Renal pelvis (tissue), 4 donors: ENCODE data around the gene PPFIBP1. TPM values are rescaled to one million over a fixed set of nuclear protein-coding genes. Genes with fewer than 3 reads are reported as not detected.
"Not testable (repeated sequence)": the region's sequence is repeated elsewhere in the genome, so short reads cannot be mapped to it uniquely, and the experiment has no call there.

ENCODE experiments used
- DNase-seq: peaks from one replicate; pipeline ENCODE4 v3.0.0-alpha.2; 2013
- polyA plus RNA-seq, 3 donors: library from polyadenylated mRNA; unstranded; fragments of 120-200 nt; gene quantifications; one replicate each; pipeline ENCODE4 v1.2.1, GENCODE V29; 2013; ENCODE audit not compliant: insufficient read length in 3 of 3

The PPFIBP1 gene
- polyA plus RNA-seq, 3 donors: 66.3 to 136 (median 112) TPM

GRCh38 chr12:27560126-27560525 lies 36.1 kb downstream of the PPFIBP1 start:
- no peak for DNase-seq

DNA sequence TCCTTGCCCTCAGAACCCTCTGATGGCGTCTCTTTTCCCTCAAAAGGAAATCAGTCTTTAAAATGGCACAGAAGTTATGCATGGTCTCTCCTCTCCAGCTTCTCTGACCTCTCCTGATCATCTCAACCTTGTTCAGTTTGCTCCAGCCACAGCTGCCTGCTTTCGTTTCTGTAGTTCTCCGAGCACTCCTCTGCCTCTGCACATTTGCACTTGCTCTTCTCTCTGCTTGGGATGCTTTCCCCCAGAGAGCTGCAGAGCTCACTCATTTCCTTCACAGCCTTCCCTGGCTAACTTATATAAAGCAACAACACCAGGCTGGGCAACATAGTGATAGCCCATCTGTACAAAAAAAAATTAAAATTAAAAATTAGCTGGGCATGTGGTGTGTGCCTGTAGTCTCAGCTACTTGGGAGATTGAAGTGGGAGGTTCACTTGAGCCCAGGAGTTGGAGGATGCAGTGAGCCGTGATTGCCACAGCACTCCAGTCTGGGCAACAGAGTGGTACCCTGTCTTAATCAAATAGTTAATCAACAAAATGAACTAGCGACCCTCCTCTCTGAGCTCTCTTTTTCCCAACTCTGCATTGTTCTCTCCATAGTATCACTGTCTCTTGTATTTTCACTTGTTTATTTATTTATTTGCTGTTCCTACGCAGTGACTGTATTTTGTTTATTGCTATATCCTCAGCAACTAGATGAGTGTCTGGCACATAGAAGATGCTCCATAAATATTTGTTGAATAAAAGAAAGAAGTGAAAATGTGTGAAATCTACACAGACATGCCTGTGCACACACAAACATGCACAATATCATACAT lies 37.7 kb downstream of the PPFIBP1 start:
- DNase-seq: no peak

DNA sequence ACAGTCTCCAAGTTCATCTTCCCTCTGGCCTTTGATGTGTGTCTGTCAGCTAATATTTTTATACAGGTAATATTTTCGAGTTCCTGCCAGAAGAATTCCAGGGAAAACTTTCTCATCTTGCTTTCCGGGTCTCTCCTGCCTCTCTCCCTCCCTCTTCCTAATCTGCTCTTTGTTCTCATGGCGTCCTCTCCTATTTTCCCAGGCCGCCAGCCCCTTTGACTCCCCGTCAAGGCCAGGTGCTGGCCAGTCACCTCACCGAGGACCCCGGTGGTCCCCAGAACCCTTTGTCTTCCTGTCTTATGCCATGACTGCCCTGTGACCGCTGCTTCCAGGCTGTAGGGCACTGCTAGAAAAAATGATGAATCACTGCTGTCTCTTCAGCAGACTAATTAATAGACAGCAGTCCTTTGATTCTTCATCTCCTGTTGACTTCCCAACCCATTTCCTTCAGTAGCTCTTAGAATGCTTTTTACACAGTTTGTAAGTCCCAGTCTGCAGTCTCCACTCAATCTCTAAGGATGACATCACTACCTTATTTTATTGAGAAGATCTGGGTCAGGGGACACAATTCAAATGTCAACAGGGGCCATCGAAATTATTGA lies 40.7 kb downstream of the PPFIBP1 start:
- no peak for DNase-seq

DNA sequence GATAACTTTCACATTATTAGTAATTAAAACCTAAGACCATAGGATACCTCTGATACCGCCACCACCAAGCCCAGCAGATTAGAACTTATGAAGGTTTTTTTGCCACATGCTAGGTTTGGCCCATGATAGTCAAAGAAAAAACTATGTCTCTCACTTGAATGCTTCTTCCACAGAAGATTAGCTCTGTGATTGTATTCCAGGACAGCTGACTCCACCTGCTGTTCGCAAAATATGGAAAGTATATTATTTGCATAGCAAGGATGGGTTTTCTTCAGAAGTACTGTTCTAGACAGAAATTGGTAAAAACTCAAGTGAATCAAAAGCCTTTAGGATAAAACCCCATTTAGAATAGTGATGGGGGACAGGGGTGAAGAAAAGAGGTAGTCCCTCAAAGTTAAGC lies 42.2 kb downstream of the PPFIBP1 start:
- no peak for DNase-seq

DNA sequence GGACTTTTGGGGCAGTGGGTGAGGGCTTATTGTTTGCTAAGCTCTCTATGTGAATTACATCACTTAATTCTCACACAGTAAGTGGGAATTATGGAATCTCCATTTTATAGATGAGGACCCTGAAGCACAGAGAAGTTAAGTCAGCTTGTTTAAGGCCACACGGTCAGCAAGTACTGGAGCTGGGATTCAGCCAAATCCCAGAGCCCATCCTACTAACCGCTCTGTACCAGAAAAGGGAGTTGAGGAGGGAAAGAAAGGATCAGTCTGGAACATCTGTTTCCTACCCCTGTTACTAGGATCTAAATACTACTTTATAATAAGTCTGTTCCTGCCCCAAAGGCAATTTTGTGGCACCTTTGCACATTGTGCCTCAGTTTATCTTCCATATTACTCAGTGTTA lies 42.6 kb downstream of the PPFIBP1 start:
- no peak for DNase-seq

DNA sequence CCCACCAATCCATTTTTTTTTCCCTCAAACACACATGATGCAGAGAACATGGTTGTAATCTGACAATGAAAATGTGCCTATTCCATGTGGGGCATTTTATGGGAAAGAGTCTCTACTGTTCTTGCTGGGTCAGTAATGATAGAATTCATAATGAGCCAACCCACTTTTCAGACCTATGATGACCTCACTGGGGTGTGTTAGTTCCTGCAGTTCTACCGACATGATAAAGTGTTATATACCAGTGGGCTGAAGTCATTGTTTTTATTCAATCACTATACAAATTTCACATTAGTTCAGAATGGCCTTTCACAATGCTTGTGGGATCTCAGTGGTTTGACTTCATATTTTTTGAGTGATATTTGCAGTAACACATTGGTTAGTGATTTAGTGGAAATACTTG lies 47.5 kb downstream of the PPFIBP1 start:
- no peak for DNase-seq

DNA sequence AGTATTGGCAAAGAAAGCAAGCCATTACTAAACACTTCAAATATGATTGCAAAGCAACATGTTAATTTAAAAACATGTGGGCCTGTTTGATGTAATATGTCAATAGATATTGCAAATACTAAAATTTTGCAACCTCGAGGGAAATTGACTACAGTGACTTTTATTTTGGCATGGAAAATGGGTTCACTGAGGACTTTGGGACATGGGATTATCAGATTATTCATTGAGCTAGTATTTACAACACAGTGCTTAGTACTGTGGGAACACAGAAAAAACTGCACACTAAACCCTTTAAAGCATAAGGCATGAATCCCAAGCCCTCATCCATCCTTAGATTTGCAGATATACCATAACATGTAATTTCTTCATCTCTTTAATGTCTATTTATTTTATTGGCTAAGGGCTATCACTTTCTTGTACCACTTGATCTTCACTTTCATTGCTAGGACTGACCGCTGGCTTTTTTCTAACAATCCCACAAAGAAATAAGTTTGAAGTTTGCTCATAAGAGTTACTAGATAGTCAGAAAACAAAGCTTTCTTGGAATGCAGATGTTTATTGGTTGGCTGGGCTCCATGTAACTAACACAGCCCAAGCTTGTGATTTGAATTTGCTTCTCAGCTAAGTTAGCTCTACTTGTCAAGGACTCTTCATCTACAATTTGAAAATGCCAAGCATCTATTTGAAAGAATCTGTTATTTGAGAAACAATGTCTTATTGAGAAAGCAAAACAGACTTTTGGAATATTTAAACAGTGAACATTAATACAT lies 48.7 kb downstream of the PPFIBP1 start:
- DNase-seq: no peak

DNA sequence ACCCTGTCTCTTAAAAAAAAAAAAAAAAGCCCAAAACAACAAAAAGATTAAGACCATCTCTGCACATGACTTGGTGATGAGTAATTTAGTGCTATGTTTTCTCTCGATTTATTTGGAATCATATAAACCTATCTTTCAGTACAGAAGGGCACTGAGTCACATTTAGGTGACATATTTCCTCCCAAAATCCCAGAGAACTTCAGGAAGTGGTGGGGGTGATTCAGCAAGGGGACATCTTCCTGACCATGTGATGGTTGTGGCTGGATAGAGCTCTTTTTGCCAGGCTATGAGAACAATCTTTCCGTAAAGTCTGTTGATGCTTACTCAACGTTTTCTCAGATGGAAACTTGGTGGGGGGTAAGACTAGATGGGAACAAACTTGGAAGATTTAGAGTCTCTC lies 50.0 kb downstream of the PPFIBP1 start:
- DNase-seq: no peak

DNA sequence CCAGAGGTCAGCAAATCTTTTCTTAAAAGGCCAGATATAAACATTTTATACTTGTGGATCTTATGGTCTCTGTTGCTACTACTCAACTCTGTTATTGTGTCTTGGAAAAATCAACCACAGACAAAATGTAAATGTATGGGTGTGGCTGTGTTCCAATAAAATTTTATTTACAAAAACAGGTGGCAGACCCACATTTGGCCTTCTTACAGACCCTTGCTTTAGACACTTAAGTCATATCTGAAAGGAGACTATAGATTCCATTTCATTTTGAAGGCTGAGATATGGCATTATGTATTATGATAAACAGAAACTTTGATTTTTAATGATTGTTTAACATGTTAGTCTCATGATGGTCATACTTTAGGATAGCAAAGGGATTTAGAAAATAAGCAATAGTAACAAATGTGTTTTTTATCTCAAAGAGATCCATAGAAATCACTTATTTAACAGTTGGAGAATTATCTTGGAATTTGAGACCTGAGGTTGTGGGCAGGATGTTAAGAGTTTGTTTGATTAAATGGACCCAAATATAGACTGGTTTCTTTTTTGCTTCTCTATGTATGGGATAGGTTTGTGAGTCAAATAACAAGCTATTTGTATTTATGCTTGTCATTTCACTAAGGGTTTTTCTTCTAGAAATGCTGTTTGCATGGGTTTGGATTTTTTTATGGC lies 51.2 kb downstream of the PPFIBP1 start:
- no peak for DNase-seq

DNA sequence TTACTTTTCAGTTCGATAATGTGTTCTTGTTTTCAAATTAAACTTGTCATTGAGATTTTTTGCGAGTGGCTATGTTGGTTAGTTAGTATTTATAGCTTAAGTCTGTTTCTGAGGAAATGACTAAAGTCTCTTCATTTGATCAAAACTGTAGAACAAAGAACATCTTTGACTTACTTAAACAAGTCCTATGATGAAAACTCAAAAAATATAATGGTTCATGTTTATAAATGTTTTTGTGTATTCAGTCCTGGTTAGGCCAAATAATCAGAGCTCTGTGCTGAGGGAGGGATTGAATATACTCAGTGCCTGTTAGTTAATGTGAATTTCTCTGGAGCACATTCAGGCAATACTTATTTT lies 51.7 kb downstream of the PPFIBP1 start:
- no peak for DNase-seq

DNA sequence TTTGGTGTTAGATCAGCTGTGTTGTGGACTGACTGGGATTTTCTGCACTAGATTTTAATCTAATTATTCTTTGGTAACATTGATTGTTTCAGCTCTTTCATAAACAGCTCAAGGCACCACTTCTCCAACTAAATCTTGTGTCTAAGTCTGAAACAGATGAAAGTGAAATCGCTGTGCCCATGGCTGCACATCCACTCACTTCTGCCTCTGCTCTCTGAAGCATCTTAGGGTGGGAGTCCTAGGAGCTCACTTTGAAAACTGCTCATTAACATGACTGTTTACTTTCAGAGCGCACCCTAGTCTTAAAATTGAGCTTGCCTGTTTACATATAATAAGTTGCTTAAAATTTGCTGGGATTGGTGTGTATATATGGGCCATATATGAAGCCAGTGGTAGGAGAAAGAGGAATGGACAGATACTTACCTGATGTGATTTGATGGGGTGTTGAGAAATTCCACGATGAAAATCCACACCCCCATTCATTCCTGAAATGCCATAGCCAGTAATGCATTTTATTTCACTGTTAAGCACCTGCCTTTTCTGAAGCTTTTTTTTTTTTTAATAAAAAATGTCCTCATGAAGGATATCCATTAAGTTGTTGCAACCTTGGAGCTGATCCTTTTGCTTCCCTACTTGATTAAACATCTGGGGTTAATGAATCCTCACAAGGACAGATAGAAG lies 52.8 kb downstream of the PPFIBP1 start:
- DNase-seq: no peak

DNA sequence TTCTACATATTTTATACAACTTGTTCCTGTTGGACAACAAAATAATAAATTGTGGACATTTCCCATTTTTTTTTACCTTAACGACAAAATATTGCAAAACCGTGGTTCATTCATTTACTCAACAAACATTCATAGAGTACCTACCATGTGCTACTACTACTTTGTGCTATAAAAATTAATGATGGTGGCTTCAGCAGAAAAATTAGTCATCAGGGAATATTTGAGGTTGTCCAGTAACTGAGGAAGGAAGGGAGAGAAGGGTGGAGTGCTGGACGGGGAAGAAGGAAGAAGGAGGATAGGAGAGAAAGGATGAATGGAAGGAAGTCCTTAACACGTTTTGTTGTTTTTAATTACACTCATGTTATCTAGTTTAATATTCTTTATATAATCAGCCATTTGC lies 53.7 kb downstream of the PPFIBP1 start:
- DNase-seq: no peak

- DNase-seq: no peak
These were observed 54.8 kb downstream of the PPFIBP1 start for GRCh38 chr12:27578689-27579372.

DNA sequence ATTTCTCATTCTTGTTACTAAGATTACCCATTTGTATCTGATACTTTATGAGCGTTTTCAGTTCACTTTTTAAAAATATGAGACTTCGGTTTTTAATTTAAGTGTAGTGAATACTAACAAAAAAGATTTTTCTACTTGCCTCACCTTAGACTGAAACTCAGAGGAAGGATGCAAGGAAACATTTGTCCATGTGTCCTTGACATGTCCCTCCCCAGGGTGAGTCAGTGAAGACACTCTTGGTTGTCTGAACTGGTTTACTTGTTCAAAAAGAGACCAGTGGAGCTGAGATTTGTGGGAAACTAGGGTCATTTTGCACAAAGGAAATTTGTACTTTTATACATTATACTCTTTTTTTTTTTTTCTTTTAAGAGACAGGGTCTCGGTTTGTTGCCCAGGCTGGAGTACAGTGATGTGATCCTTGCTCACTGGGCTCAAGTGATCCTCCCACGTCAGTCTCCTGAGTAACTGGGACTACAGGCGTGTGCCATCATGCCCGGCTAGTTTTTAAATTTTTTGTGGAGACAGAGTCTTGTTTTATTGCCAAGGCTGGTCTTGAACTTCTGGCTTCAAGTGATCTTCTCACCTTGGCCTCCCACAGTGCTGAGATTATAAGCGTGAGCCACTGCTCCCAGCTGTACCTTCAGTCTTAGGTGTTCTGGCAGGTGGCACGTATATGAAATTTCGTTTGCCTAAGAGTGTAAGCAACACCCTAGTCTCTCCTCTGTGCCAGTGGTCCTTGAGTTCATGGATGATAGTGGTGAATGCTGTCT lies 56.7 kb downstream of the PPFIBP1 start:
- DNase-seq: no peak

DNA sequence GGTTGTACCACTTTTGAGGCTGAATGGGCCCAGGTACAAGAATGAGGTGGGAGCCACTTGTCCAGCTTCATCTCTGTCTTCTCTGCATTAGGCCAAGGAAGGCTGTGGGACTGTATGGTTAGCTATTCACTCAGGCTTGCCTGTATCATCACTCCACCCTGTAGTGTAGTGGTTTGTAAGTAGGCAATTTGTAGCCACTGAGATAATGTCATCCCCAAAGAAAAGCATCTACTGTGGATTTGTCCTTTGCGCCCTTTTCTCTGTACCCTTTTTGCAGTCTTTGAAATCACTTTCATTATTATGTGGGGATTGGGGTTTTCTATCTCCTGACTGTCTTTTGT lies 57.3 kb downstream of the PPFIBP1 start:
- not testable (repeated sequence) for DNase-seq

DNA sequence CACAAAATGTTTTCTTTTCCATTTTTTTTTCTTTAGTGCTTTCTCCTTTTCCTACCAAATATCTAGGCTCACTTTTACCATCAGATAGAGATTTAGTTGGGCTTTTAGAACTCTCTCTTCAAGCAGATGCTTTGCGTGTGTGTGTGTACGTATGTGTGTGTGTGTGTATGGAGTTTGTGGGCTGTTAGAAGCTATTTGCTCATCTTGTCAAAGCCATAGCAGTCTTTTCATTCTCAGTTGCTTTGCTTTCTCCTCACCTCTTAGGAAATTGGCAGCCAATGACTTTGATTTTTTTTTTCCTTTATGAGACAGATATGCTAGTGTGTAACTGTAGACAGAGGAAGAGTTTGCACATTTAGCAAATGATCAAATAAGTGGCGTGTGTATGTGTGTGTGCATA lies 57.8 kb downstream of the PPFIBP1 start:
- DNase-seq: not testable (repeated sequence)

DNA sequence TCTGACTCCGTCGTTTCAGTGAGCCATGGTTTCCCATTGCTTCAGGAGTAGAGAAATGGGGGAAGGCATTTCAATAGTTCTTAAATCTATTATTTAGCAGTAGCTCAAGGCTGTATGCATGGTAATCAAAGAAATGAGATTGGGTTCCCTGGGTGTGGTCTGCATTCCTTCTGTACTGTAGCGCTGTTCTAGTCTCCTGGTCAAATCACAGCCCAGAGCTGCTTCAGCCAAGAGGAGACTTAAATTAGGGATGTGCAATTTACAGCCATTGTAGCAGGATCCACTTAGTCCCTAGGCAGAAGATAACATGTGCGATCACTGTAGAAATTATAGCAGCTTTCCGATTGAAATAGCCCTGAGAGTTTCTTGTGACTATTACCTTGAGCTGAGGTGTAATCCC lies 58.4 kb downstream of the PPFIBP1 start:
- not testable (repeated sequence) for DNase-seq

DNA sequence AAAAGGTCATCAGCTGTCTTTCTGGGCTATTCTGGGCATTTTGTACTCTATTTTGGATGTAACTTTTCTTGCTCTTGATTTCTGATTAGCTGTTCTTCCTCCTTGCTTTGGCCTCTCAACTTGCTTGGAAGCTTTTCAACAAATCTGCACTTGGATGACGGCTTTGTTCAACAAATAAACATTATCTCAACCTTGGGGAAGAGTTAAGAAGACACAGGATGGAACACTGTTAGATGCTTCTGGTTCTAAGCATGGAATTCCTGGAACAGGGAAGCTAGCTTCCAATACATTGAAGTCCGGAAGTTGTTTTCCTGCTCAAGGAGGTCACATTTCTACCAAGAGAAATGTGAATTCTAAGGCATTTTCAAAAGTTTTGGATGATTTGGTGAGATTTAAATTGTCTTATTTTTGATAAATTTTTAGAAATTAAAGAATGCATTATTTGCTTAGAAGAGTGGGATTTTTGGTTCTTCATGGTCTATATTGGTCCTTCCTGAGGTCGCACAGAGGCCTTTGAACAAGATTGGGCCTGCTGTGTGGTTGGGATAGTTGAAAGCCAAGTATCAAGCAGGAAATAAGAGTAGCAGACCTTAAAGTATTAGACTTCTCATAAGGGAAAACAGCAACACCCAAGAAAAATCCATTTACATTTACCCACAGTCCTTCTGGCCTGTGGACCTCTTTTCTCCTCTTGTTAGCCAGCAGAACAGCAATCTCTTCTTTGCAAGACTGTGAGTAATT lies 59.2 kb downstream of the PPFIBP1 start:
- DNase-seq: no peak

GRCh38 chr12:27583981-27584380 lies 60.0 kb downstream of the PPFIBP1 start:
- no peak for DNase-seq

DNA sequence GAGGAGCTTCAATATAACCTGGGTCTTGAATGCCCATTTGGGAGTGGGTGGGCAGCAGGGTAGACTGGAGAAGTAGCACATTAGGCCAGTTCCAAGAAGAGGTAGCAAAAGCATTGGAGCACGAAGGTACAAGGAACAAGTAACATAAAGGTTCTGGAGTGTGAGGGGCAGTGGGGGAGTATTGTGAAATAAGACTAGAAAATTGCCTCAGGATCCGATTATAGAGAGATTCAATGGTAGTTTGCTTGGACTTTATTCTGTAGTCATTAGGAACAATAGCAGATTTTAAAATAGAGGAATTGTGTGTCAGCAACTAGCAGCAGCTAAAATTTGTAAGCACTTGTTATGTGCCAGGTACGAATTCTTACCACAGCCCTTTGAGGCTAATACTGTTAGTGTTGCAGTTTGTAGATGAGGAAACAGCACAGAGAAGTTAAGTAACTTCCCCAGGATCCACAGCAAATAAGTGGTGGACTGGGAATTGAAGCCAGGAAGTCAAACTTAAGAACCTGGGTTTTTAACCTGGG lies 61.8 kb downstream of the PPFIBP1 start:
- DNase-seq: no peak
